Osteoblast (primary cell): Measurements from ENCODE around the gene C3orf62. TPM values are rescaled to one million over a fixed set of nuclear protein-coding genes. Genes with fewer than 3 reads are reported as not detected.

ENCODE experiments used
- DNase-seq: peaks from one replicate; pipeline ENCODE4 v3.0.0; 2011; ENCODE audit warnings: low spot score, mixed read lengths; ENCODE audit not compliant: insufficient read length; ENCODE audit errors: missing footprints
- H2AFZ ChIP-seq: 2 replicates; pipeline ENCODE4 v1.6.0; 2011; ENCODE audit warnings: mild to moderate bottlenecking, low read length
- H3K27ac ChIP-seq: 2 replicates; pipeline ENCODE4 v1.5.1; 2011; ENCODE audit warnings: mild to moderate bottlenecking, low read depth, low read length, moderate library complexity
- H3K27me3 ChIP-seq: 2 replicates; pipeline ENCODE4 v1.6.0; 2012; ENCODE audit warnings: mild to moderate bottlenecking, control low read depth, inconsistent platforms, low read length, moderate library complexity; ENCODE audit not compliant: insufficient read depth
- H3K36me3 ChIP-seq: 2 replicates; pipeline ENCODE4 v1.5.1; 2011; ENCODE audit warnings: mild to moderate bottlenecking, low read length, control low read depth, moderate library complexity; ENCODE audit not compliant: insufficient read depth
- H3K4me1 ChIP-seq: 2 replicates; pipeline ENCODE4 v1.5.1; 2011; ENCODE audit warnings: mild to moderate bottlenecking, low read length, control low read depth, moderate library complexity; ENCODE audit not compliant: insufficient read depth
- H3K4me2 ChIP-seq: 2 replicates; pipeline ENCODE4 v1.6.0; 2011; ENCODE audit warnings: mild to moderate bottlenecking, low read length; ENCODE audit not compliant: insufficient read depth
- H3K4me3 ChIP-seq: fragments of 200-600 bp; sonication (generic); 3 replicates; pipeline ENCODE4 v1.5.1; 2012; ENCODE audit warnings: mild to moderate bottlenecking, low read length, inconsistent platforms; ENCODE audit not compliant: insufficient read depth
- H3K79me2 ChIP-seq: 2 replicates; pipeline ENCODE4 v1.6.0; 2012; ENCODE audit warnings: mild to moderate bottlenecking, low read length, control low read depth, inconsistent platforms; ENCODE audit not compliant: insufficient read depth
- H3K9me3 ChIP-seq: 2 replicates; pipeline ENCODE4 v1.5.1; 2011; ENCODE audit warnings: low read depth, low read length, control low read depth
- H4K20me1 ChIP-seq: 2 replicates; pipeline ENCODE4 v1.6.0; 2012; ENCODE audit warnings: mild to moderate bottlenecking, low read length, control low read depth; ENCODE audit not compliant: insufficient read depth
- CTCF ChIP-seq: IDR thresholded peaks from 2 replicates; pipeline ENCODE4 v1.5.1; 2011; ENCODE audit warnings: mild to moderate bottlenecking, low read depth, low read length, moderate library complexity; ENCODE audit errors: extremely low read depth
- total RNA-seq: library from RNA; depleted of rRNA; stranded (reverse); fragments of >200 nt; gene quantifications from 2 replicates; pipeline ENCODE4 v1.2.3, GENCODE V29; 2012

C3orf62 gene
- total RNA-seq, 1 donor = 3.6 TPM

DNA sequence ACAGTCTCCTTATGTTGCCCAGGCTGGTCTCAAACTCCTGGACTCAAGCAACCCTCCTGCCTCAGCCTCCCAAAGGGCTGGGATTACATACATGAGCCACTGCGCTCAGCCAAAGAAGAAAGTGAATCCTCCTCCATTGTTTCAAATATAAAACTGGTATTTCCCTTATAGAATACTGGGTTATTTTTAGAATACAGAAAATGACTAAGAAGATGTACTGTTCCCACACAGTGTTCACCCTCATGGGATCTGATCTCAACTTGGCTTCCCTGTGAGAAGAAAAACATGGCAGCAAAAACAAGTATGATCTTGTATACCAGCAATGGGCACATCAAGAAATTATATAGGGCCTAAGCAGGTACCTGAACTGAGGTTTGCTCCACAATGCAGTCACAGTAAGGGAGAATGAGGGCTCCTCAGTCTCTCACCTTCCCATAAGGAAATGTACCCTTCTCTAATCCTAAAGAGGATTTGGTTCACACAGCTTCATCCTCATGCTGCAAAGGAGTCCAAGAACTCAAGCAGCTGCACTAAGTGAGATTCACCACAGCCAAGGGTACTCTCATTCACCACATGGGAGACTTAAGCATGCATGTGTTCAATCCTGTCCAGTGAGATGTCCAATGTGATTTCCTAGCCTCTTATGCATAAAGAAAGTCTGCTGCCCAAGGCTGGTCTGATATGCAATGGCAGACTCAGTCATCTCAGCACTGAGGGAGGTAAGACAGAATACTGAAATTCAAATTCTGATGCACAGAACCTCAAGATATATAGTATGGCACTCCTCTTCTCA lies 37.1 kb upstream of the C3orf62 start:
- H3K27ac ChIP-seq = peak overlapping the region; percentile 73
- H3K4me3 ChIP-seq = no peak overlapping the region
- H3K4me1 ChIP-seq = peaks cover 7% of the 10 kb centered on the region
- peaks cover 8% of the 10 kb centered on the region for H3K79me2 ChIP-seq
- H4K20me1 ChIP-seq = peaks cover 5% of the 10 kb centered on the region
- DNase-seq = peak; percentile 68
- H2AFZ ChIP-seq = no peak overlapping the region
- H3K27me3 ChIP-seq = no peaks in the 10 kb centered on the region
- no peaks in the 10 kb centered on the region for H3K9me3 ChIP-seq
- H3K4me2 ChIP-seq = peak overlapping the region; percentile 32
- TF ChIP-seq CTCF = no peak
- H3K36me3 ChIP-seq = peaks cover 37% of the 10 kb centered on the region

DNA sequence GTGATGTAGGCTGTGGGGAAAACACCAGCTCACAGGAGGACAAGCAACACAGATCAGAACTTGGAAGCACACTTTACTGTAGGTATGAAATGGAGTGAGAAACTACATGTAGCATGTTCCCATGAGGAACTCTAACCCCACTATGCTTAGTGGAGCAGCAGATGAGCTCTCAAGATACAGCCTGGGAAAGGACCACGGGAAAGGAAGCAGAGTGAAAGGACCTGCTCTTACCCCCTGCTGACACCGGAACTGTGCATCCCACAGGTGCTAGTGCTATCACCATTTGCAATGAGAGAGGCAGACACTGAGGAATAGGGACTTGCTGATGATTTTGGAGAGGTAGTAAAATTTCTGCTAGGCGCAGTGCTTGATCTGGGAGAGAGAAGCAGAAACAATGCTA lies 34.3 kb upstream of the C3orf62 start:
- Histone ChIP-seq H3K79me2 (peaks cover 7% of the 10 kb centered on the region), H2AFZ (no peak overlapping the region), H3K4me1 (peaks cover 7% of the 10 kb centered on the region), H3K4me2 (no peak overlapping the region), H3K27me3 (no peaks in the 10 kb centered on the region), H4K20me1 (peaks cover 5% of the 10 kb centered on the region), H3K36me3 (peaks cover 41% of the 10 kb centered on the region), H3K4me3 (no peak overlapping the region), H3K27ac (no peak overlapping the region), H3K9me3 (no peaks in the 10 kb centered on the region)
- no peak for DNase-seq
- TF ChIP-seq CTCF = no peak

- no peak for DNase-seq
- H3K4me1 ChIP-seq = peaks cover 7% of the 10 kb centered on the region
- peaks cover 45% of the 10 kb centered on the region for H3K36me3 ChIP-seq
- H3K9me3 ChIP-seq = no peaks in the 10 kb centered on the region
- H3K4me2 ChIP-seq = no peak overlapping the region
- H3K79me2 ChIP-seq = peaks cover 9% of the 10 kb centered on the region
- H3K27ac ChIP-seq = no peak overlapping the region
- no peak for TF ChIP-seq CTCF
- H2AFZ ChIP-seq = no peak overlapping the region
- H4K20me1 ChIP-seq = peaks cover 5% of the 10 kb centered on the region
- no peak overlapping the region for H3K4me3 ChIP-seq
- no peaks in the 10 kb centered on the region for H3K27me3 ChIP-seq
Measured at GRCh38 chr3:49310677-49311076, 33.6 kb upstream of the C3orf62 start.

GRCh38 chr3:49305608-49306007 lies 28.6 kb upstream of the C3orf62 start:
- no peak for TF ChIP-seq CTCF
- H3K79me2 ChIP-seq = peaks cover 7% of the 10 kb centered on the region
- H3K4me1 ChIP-seq = no peaks in the 10 kb centered on the region
- H3K4me3 ChIP-seq = no peak overlapping the region
- peaks cover 52% of the 10 kb centered on the region for H3K36me3 ChIP-seq
- H2AFZ ChIP-seq = no peak overlapping the region
- H3K27me3 ChIP-seq = no peaks in the 10 kb centered on the region
- H3K4me2 ChIP-seq = no peak overlapping the region
- no peaks in the 10 kb centered on the region for H4K20me1 ChIP-seq
- H3K27ac ChIP-seq = no peak overlapping the region
- DNase-seq = peak; percentile 46
- no peaks in the 10 kb centered on the region for H3K9me3 ChIP-seq
